Stomach (tissue), 4 donors: Measurements from ENCODE around the gene SLC23A3.

Experiments used
- EP300 ChIP-seq: sonication (generic); formaldehyde crosslinking; IDR thresholded peaks from one replicate; pipeline ENCODE4 v1.6.1; 2017; ENCODE audit warnings: antibody characterized with exemption
- POLR2A ChIP-seq, 4 donors: fragments of 450-650 bp; IDR thresholded peaks; one replicate each; pipeline ENCODE4 v1.6.1; 2016; ENCODE audit warnings: antibody characterized with exemption in 4 of 4, control low read depth in 2 of 4, mild to moderate bottlenecking in 1 of 4, moderate library complexity in 1 of 4
- POLR2AphosphoS5 ChIP-seq, 3 donors: sonication (generic); formaldehyde crosslinking; IDR thresholded peaks; one replicate each; pipeline ENCODE4 v1.6.1; 2016; ENCODE audit warnings: antibody characterized with exemption in 3 of 3

DNA sequence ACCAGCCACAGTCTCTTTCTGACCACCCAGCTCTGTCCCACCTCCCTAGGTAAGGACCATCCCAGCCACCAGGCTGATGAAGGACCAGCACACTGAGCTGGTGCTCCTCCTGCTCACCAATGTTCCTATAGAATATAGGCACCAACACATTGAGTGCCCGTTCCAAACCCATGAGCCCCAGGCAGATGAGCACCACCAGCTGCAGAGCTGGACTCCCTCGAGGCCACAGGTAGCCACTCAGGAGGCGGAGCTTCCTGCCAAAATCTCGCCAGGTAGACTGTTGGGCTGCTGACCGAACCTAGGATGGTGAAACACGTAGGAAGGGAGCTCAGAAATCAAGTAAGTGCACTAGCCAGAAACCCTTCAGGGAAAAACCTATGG is 46.7 kb upstream of the SLC23A3 start:
- no peak for TF ChIP-seq POLR2AphosphoS5 (IDR thresholded peaks at IDR 0.05)
- no peak for TF ChIP-seq POLR2A (IDR thresholded peaks at IDR 0.05)
- TF ChIP-seq EP300: no peak
